ENCODE measurements around the gene KCNJ16.

Gene KCNJ16

DNA sequence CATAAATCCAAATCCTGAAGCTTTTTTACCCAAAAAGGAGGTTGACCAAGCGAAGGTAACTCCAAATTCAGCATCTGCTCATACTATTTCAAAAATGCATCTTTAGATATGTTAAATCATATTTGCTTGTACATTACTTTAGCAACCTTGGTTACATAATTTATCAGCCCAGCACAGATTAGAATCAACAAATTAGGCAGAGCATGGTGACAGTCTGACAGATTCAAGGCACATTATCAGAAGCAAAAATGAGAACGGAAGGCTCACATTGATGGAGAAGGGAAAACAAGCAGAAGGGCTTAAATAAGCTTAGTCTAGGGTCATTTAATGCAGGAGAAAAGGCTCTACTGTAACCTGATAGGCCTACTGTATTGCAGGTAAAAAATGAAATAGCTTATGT, 90.4 kb downstream of the KCNJ16 start:
- no peak overlapping the region for H3K4me3 ChIP-seq (ENCODE audit: low read length)
- TF ChIP-seq, protein P1, sequence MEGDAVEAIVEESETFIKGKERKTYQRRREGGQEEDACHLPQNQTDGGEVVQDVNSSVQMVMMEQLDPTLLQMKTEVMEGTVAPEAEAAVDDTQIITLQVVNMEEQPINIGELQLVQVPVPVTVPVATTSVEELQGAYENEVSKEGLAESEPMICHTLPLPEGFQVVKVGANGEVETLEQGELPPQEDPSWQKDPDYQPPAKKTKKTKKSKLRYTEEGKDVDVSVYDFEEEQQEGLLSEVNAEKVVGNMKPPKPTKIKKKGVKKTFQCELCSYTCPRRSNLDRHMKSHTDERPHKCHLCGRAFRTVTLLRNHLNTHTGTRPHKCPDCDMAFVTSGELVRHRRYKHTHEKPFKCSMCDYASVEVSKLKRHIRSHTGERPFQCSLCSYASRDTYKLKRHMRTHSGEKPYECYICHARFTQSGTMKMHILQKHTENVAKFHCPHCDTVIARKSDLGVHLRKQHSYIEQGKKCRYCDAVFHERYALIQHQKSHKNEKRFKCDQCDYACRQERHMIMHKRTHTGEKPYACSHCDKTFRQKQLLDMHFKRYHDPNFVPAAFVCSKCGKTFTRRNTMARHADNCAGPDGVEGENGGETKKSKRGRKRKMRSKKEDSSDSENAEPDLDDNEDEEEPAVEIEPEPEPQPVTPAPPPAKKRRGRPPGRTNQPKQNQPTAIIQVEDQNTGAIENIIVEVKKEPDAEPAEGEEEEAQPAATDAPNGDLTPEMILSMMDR (conservative IDR thresholded peaks at IDR 0.05; ENCODE audit: low read depth, low read length): no peak
- no peak for DNase-seq (ENCODE audit: low read depth)

DNA sequence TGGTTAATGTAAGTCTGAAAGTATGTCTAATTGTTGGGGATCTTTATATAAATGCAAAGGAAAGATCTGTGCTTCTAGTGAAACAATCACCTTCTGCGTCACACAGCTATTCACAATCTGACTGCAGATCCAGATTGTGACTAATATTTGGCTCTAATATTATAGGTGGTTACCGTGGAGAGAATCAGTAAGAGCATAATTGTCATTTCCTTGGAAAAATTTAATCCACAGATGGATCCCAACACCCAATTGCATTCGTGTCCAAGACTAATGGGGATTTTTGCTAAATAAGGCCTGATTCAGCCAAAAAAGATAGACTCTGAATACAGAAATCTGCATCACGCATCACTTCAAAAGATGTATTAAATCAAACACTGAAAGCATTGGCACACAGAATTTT, 91.6 kb downstream of the KCNJ16 start:
- TF ChIP-seq, protein P1 (conservative IDR thresholded peaks at IDR 0.05; ENCODE audit: low read depth, low read length): no peak
- no peak overlapping the region for H3K4me3 ChIP-seq (ENCODE audit: low read length)
- no peak for DNase-seq (ENCODE audit: low read depth)

DNA sequence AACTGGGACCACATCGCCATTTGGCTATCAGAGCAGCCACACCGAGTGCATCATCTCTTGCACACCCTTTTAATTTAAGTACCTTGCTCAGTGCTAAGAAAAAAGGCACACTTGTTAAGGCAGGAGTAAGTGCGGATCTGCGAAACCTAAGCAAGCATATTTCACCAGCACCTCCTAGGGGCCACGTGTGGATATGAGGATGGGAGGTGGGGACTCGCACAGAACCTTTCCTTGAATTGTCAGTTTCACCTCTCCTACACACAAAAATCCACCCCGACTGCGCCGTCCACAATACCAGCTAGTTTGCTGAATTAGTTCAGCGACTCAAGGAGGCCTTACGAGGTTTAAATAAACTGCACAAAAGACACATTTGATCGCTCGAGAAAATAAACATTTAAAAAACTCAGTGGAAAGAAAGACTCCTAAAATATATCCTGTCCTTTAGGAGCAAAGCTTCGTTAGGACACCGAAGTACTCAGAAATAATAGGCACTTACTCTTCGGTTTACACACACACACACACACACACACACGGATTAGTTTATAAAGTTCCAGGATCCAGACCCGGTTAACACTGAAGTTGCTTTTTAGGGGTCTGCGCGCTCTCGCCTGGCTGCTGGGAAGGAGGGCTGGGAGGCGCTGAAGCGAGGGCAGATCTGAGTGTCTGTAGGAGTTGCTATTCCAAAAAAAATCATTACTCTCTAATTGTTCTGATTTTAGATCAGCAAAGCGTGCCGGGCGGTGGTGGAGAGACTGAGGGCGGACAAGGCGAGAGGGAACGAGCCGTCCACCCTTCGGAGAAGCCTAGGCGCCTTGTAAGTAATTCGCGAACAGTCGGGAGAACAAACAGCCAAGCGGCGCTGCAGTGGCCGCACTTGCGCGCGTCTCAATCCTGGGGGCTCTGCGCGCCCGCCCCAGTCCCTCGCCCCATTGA, 93.3 kb downstream of the KCNJ16 start:
- peak overlapping the region; percentile 68 for H3K4me3 ChIP-seq (ENCODE audit: low read length)
- TF ChIP-seq, protein P1 (conservative IDR thresholded peaks at IDR 0.05; ENCODE audit: low read depth, low read length): peak; percentile 88
- DNase-seq (ENCODE audit: low read depth): peak; percentile 58

DNA sequence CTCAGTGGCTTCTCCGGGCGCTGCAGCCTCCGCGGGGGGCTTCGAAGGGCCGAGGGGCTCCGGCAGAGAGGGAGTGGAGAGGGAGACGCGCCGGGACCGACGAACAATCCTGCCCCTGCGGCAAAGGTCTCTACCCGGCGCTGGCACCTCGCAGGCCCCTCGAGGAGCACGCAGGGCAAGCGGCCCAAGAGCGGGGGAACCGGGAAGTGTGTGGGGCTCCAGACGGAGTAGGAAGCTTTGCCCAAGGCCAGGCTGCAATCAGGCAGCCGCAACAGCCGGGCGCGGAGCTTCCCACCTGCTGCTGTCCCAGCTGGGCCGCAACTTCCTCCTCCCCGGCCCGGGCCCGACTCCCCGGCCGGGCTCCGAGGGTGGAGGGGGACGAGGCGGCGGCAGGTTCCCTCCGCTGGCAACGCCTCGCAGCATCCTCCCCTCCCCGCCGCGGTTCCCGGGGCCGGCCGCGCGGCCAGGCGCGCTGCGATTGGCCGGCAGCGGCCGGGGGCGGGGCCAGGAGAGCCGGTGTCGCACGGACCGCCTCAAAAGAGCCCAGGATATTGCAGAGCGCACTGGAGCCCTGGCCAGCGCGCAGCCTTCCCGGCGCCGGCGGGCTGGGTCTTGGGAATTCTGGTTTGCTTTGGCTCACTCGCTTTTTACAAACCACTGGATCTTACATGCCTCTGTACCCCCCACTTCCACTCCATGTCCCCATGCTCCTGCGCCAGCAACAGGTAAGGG, 94.1 kb downstream of the KCNJ16 start, which contains the start of gene KCNJ2:
TSS of gene KCNJ2 (plus strand) at position 556 of the 732 bp plus-strand sequence. CDS start 5,508 bp downstream, outside the sequence.
- peak within 1 kb of the TSS; percentile 68 for H3K4me3 ChIP-seq (ENCODE audit: low read length)
- no peak for DNase-seq (ENCODE audit: low read depth)
- TF ChIP-seq, protein P1 (conservative IDR thresholded peaks at IDR 0.05; ENCODE audit: low read depth, low read length): no peak

DNA sequence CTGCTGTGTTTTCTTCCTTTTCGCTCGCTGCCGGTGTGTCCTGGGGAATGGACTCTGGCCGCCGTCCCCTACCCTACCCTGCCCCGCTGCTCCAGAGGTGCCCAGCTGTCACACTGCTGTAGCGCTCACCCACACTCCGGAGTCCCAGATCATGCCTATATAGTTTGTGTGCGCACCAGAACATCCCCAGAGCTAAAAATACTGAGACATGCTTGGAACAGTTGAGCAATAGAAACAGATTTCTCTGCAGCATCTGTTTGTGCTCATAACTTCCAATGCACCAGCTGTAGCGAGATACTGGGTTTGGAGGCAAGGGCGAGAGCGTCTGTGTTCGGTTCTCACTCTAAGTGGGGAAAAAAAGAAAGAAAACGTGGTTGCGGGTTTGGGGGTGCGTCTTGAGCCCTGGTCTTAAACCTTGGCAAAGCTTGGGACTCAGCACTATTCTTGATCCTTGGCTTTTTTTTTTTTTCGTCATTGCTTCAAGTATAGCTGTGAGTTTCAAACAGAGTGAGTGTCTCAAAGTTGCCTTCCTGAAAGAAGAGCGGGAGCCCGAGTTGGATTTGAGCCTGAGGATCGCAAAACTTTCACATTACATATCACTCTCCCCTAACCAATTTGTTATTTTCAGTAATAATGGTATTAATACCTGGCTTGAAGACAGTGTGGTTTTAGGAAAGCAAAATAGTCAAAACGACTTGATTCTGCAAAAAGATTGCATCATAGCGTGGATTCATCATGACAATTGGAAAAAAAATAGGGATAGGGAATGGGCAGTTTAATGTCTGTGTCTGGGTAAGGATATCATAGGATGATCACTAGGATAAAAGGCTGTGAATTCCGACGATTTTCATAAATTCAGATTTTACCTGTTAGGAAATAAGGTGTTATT, 94.9 kb downstream of the KCNJ16 start:
- peak overlapping the region; percentile 68 for H3K4me3 ChIP-seq (ENCODE audit: low read length)
- TF ChIP-seq, protein P1 (conservative IDR thresholded peaks at IDR 0.05; ENCODE audit: low read depth, low read length): no peak
- no peak for DNase-seq (ENCODE audit: low read depth)

DNA sequence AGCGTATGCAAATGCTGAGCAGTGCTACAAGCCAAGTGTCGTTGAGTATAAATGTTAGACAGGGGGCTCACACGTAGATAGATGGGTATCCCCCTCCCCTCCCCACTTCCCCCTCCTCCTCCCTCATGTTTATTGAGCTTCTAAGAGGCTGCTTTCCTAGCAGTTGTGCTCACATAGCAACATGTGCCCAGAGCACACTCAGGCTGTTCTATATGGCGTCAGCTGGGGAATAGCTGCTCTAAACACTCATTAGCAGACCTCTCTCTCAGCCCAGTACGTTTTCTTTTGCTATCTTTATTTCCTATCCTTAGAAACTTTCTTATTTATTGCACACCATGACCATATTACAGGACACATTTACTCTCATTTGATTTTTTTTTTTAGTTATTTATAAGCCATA, 96.1 kb downstream of the KCNJ16 start:
- H3K4me3 ChIP-seq (ENCODE audit: low read length): no peak overlapping the region
- TF ChIP-seq, protein P1 (conservative IDR thresholded peaks at IDR 0.05; ENCODE audit: low read depth, low read length): no peak
- no peak for DNase-seq (ENCODE audit: low read depth)
